RWPE2 (cell line): ENCODE measurements around the gene MXRA7.
A peak's percentile ranks its signal among the peaks of the same experiment; 100 is the strongest.

Experiments
- ATAC-seq: fragments of 200-7000 bp; cut with Tn5 transposase; 3 replicates; pipeline ENCODE4 v1.9.1; 2021; ENCODE audit warnings: low read depth
- DNase-seq: peaks from one replicate; pipeline ENCODE4 v3.0.0-alpha.2; 2020; ENCODE audit warnings: low spot score
- H3K27ac ChIP-seq: fragments of 450-650 bp; 2 replicates; pipeline ENCODE4 v1.5.1; 2017; ENCODE audit warnings: mild to moderate bottlenecking; ENCODE audit not compliant: poor library complexity, severe bottlenecking
- H3K27me3 ChIP-seq: fragments of 250-450 bp; sonication (Bioruptor Pico); 2 replicates; pipeline ENCODE4 v1.5.1; 2021; ENCODE audit warnings: mild to moderate bottlenecking, moderate library complexity; ENCODE audit not compliant: insufficient read depth, poor library complexity, severe bottlenecking
- H3K36me3 ChIP-seq: fragments of 250-450 bp; sonication (Bioruptor Pico); 2 replicates; pipeline ENCODE4 v1.5.1; 2020; ENCODE audit warnings: low read depth, mild to moderate bottlenecking, moderate library complexity
- H3K4me1 ChIP-seq: fragments of 250-450 bp; sonication (Bioruptor Pico); 2 replicates; pipeline ENCODE4 v1.5.1; 2021; ENCODE audit warnings: mild to moderate bottlenecking, moderate library complexity; ENCODE audit not compliant: insufficient read depth, poor library complexity, severe bottlenecking
- H3K4me3 ChIP-seq: fragments of 250-450 bp; sonication (Bioruptor Pico); 2 replicates; pipeline ENCODE4 v1.5.1; 2021; ENCODE audit warnings: mild to moderate bottlenecking, moderate library complexity; ENCODE audit not compliant: severe bottlenecking
- H3K9me3 ChIP-seq: fragments of 250-450 bp; sonication (Bioruptor Pico); 2 replicates; pipeline ENCODE4 v1.5.1; 2021; ENCODE audit warnings: mild to moderate bottlenecking, moderate library complexity; ENCODE audit not compliant: severe bottlenecking
- CTCF ChIP-seq: fragments of 450-650 bp; IDR thresholded peaks from one replicate; pipeline ENCODE4 v1.5.1; 2017; ENCODE audit warnings: mild to moderate bottlenecking, moderate library complexity; ENCODE audit not compliant: poor library complexity, severe bottlenecking

The MXRA7 gene

GRCh38 chr17:76706817-76707216 is 3.9 kb downstream of the MXRA7 start:
- ATAC-seq (no peak), DNase-seq (no peak)
- Histone ChIP-seq H3K4me3 (no peak overlapping the region), H3K27ac (no peak overlapping the region), H3K36me3 (no peaks in the 10 kb centered on the region), H3K27me3 (no peaks in the 10 kb centered on the region), H3K9me3 (no peaks in the 10 kb centered on the region), H3K4me1 (no peaks in the 10 kb centered on the region)
- TF ChIP-seq CTCF = no peak

- H3K27me3 ChIP-seq = no peaks in the 10 kb centered on the region
- no peak for TF ChIP-seq CTCF
- peaks cover 15% of the 10 kb centered on the region for H3K4me1 ChIP-seq
- no peak overlapping the region for H3K4me3 ChIP-seq
- no peak for DNase-seq
- H3K36me3 ChIP-seq = no peaks in the 10 kb centered on the region
- no peak for ATAC-seq
- H3K9me3 ChIP-seq = no peaks in the 10 kb centered on the region
- H3K27ac ChIP-seq = no peak overlapping the region
Measured at GRCh38 chr17:76704805-76705204, 6.0 kb downstream of the MXRA7 start.

GRCh38 chr17:76702941-76703637 is 7.7 kb downstream of the MXRA7 start:
- no peak for TF ChIP-seq CTCF
- DNase-seq (no peak), ATAC-seq (no peak)
- Histone ChIP-seq H3K9me3 (no peaks in the 10 kb centered on the region), H3K36me3 (no peaks in the 10 kb centered on the region), H3K27ac (no peak overlapping the region), H3K27me3 (no peaks in the 10 kb centered on the region), H3K4me3 (no peak overlapping the region), H3K4me1 (peaks cover 26% of the 10 kb centered on the region)

- ATAC-seq (no peak), DNase-seq (no peak)
- Histone ChIP-seq H3K4me3 (no peak overlapping the region), H3K9me3 (no peaks in the 10 kb centered on the region), H3K27ac (peak overlapping the region; percentile 67), H3K27me3 (no peaks in the 10 kb centered on the region), H3K36me3 (no peaks in the 10 kb centered on the region), H3K4me1 (peaks cover 26% of the 10 kb centered on the region)
- TF ChIP-seq CTCF = no peak
Measured at GRCh38 chr17:76702076-76702475, 8.7 kb downstream of the MXRA7 start.

- TF ChIP-seq CTCF = no peak
- Histone ChIP-seq H3K9me3 (no peaks in the 10 kb centered on the region), H3K4me1 (peaks cover 26% of the 10 kb centered on the region), H3K27ac (peak overlapping the region; percentile 67), H3K27me3 (no peaks in the 10 kb centered on the region), H3K4me3 (no peak overlapping the region), H3K36me3 (no peaks in the 10 kb centered on the region)
- DNase-seq (no peak), ATAC-seq (no peak; the same call in 2 of the 3 replicates)
Measured at GRCh38 chr17:76701471-76701967, 9.2 kb downstream of the MXRA7 start.
